Heart left ventricle (tissue), 16 donors: Measurements from ENCODE around the gene GRM8. TPM values are rescaled to one million over a fixed set of nuclear protein-coding genes. Genes with fewer than 3 reads are reported as not detected.

ENCODE experiments used
- ATAC-seq, 4 donors: fragments of 200-7000 bp; cut with Tn5 transposase; one replicate each; pipeline ENCODE4 v1.9.1; 2020 to 2022; ENCODE audit warnings: moderate library complexity in 4 of 4, mild to moderate bottlenecking in 3 of 4, moderate number of reproducible peaks in 1 of 4
- DNase-seq, 5 donors: peaks; one replicate each; pipeline ENCODE4 v3.0.0-alpha.2; 2020
- H3K27ac ChIP-seq, 12 donors: fragments of 200-600 bp; sonication (generic) in 4 of 12; one replicate each; pipeline versions ENCODE4 v1.5.0 to v1.8.0; 2016 to 2022; ENCODE audit warnings: mild to moderate bottlenecking in 2 of 12
- H3K27me3 ChIP-seq, 9 donors: fragments of 200-600 bp; sonication (generic) in 2 of 9; one replicate each; pipeline versions ENCODE4 v1.5.1 to v1.8.0; 2016 to 2022; ENCODE audit warnings: mild to moderate bottlenecking in 3 of 9
- H3K36me3 ChIP-seq, 9 donors: fragments of 200-600 bp; sonication (generic) in 2 of 9; one replicate each; pipeline versions ENCODE4 v1.5.0 to v1.8.0; 2018 to 2022; ENCODE audit warnings: mild to moderate bottlenecking in 2 of 9
- H3K4me1 ChIP-seq, 12 donors: fragments of 200-600 bp; sonication (generic) in 4 of 12; one replicate each; pipeline versions ENCODE4 v1.5.0 to v1.8.0; 2016 to 2022; ENCODE audit warnings: mild to moderate bottlenecking in 3 of 12
- H3K4me3 ChIP-seq, 12 donors: fragments of 200-600 bp; sonication (generic) in 4 of 12; one replicate each; pipeline versions ENCODE4 v1.5.0 to v1.8.0; 2017 to 2022; ENCODE audit warnings: mild to moderate bottlenecking in 9 of 12, moderate library complexity in 4 of 12
- H3K9me3 ChIP-seq, 12 donors: fragments of 200-600 bp; sonication (generic) in 4 of 12; one replicate each; pipeline versions ENCODE4 v1.5.0 to v1.8.0; 2016 to 2022; ENCODE audit warnings: mild to moderate bottlenecking in 1 of 12
- CTCF ChIP-seq, 12 donors: fragments of 200-600 bp; sonication (generic) in 4 of 12; IDR thresholded peaks; one replicate each; pipeline versions ENCODE4 v1.5.0 to v1.8.0; 2018 to 2022; ENCODE audit warnings: antibody characterized with exemption in 12 of 12, mild to moderate bottlenecking in 5 of 12
- POLR2A ChIP-seq, 2 donors: fragments of 450-650 bp; IDR thresholded peaks; one replicate each; pipeline ENCODE4 v1.6.1; 2017; ENCODE audit warnings: antibody characterized with exemption in 2 of 2, mild to moderate bottlenecking in 2 of 2, moderate library complexity in 2 of 2
- WGBS, 4 donors: extraction: QIAGEN DNeasy Blood & Tissue Kit in 2 of 4; methylation state at CpG; one replicate each; pipeline versions ENCODE4 v1.1.5 to v1.1.7; 2013 to 2018; 5-methylcytosine and 5-hydroxymethylcytosine counted together
- intact Hi-C, 10 donors: fragments of 100-400 bp; cut with DNase I; formaldehyde crosslinking; loops; one replicate each; pipeline versions ENCODE4 v1.11.1 to v1.14.2; 2022
- polyA plus RNA-seq, 2 donors: library from polyadenylated mRNA; stranded (reverse); fragments of 200-250 nt; gene quantifications; one replicate each; pipeline ENCODE4 v1.2.3, GENCODE V29; 2013
- total RNA-seq, 9 donors: library from RNA; depleted of rRNA in 2 of 9; stranded (reverse); fragments of >200 nt in 2 of 9; fragmentation: NEBNext Ultra II Directional in 3 of 9; extraction: Animal tissue kit (Norgen Biotek cat#: 25700) in 3 of 9; gene quantifications; one replicate each; pipeline versions ENCODE4 v1.1.0 to v1.2.4, GENCODE V29; 2016 to 2023
- donor health status: ischemic (EF 13 %, LVEDD 7.1; RV severe dilation, severe dysfunction).
- donor health status: healthy with polysubstance abuse.
- donor health status: DM: no; HTN: yes; CAD: no.
- donor health status: DM: no; HTN: no; CAD: no.
- donor health status: ischemic (EF 25% LVEDD 6.9; RV normal size, moderate dysfunction).
- donor health status: ischemic (EF 25% LVEDD 5.7; RV mildly dilated, moderate dysfunction).
- donor health status: healthy.
- donor health status: DM: yes; HTN: yes; CAD: no.
- donor health status: ischemic (EF 35%, LVEDD 5.7; RV mildly dilated, moderate dysfunction).
- donor health status: nonischemic (EF 11% LVEDD 7.7; RV severe dilation, severe dysfunction).
- donor health status: DM: yes; HTN: yes; CAD: no.
- donor health status: PGD.
- donor health status: ischemic (EF 29% LVEDD 5.4; RV normal size, mild dysfunction).
- donor health status: nonischemic (EF 23%, LVEDD 6.1; RV moderate dilation, normal function).

GRM8 gene
- total and polyA plus RNA-seq, 11 donors: 0.21 to 0.75 (median 0.32) TPM; not detected in 5

- Histone ChIP-seq H3K4me1 (no peaks in the 10 kb centered on the region), H3K4me3 (no peak overlapping the region), H3K36me3 (no peaks in the 10 kb centered on the region), H3K27ac (no peak overlapping the region), H3K27me3 (no peaks in the 10 kb centered on the region), H3K9me3 (peaks cover 0 to 10% (median 0%) of the 10 kb centered on the region in 12 donors)
- DNase-seq (no peak), ATAC-seq (no peak)
- intact Hi-C loops: no loop called here
- TF ChIP-seq CTCF (IDR thresholded peaks at IDR 0.05) (no peak), POLR2A (IDR thresholded peaks at IDR 0.05) (no peak)
Measured at GRCh38 chr7:126635545-126635944, 617.2 kb downstream of the GRM8 start.

GRCh38 chr7:126608339-126608776, 644.4 kb downstream of the GRM8 start:
- Histone ChIP-seq H3K36me3 (no peaks in the 10 kb centered on the region), H3K9me3 (peaks cover 0 to 2% (median 0%) of the 10 kb centered on the region in 12 donors), H3K27me3 (no peaks in the 10 kb centered on the region), H3K4me1 (no peaks in the 10 kb centered on the region), H3K4me3 (no peak overlapping the region), H3K27ac (no peak overlapping the region)
- no peak for ATAC-seq
- 44 to 52% (median 46%) methylated on average over 6 to 7 of the region's 7 CpGs for WGBS, 4 donors
- no peak for DNase-seq
- no peak for TF ChIP-seq POLR2A (IDR thresholded peaks at IDR 0.05)
- TF ChIP-seq CTCF (IDR thresholded peaks at IDR 0.05): peak in 10 of 12 donors; percentile 5 to 45 (median 26)
- intact Hi-C loops: no loop called here

- no peak for ATAC-seq
- no peak for TF ChIP-seq POLR2A (IDR thresholded peaks at IDR 0.05)
- TF ChIP-seq CTCF (IDR thresholded peaks at IDR 0.05): no peak
- intact Hi-C loops: no loop called here
- no peak for DNase-seq
- no peak overlapping the region for H3K27ac ChIP-seq
- H3K4me3 ChIP-seq: no peak overlapping the region
- H3K9me3 ChIP-seq: no peaks in the 10 kb centered on the region
- no peaks in the 10 kb centered on the region for H3K27me3 ChIP-seq
- H3K36me3 ChIP-seq: no peaks in the 10 kb centered on the region
- no peaks in the 10 kb centered on the region for H3K4me1 ChIP-seq
- WGBS, 4 donors: 96% methylated on average over 3 of the region's 3 CpGs
Measured at GRCh38 chr7:126606331-126606730, 646.4 kb downstream of the GRM8 start.

GRCh38 chr7:126605553-126605952, 647.2 kb downstream of the GRM8 start:
- ATAC-seq (no peak), DNase-seq (no peak)
- Histone ChIP-seq H3K36me3 (no peaks in the 10 kb centered on the region), H3K27me3 (no peaks in the 10 kb centered on the region), H3K27ac (no peak overlapping the region), H3K4me3 (no peak overlapping the region), H3K4me1 (no peaks in the 10 kb centered on the region), H3K9me3 (no peaks in the 10 kb centered on the region)
- 85 to 90% (median 88%) methylated on average over 2 of the region's 2 CpGs for WGBS, 4 donors
- TF ChIP-seq POLR2A (IDR thresholded peaks at IDR 0.05) (no peak), CTCF (IDR thresholded peaks at IDR 0.05) (no peak)
- intact Hi-C loops: no loop called here
